ENCODE results near the gene ABCA8.

DNA sequence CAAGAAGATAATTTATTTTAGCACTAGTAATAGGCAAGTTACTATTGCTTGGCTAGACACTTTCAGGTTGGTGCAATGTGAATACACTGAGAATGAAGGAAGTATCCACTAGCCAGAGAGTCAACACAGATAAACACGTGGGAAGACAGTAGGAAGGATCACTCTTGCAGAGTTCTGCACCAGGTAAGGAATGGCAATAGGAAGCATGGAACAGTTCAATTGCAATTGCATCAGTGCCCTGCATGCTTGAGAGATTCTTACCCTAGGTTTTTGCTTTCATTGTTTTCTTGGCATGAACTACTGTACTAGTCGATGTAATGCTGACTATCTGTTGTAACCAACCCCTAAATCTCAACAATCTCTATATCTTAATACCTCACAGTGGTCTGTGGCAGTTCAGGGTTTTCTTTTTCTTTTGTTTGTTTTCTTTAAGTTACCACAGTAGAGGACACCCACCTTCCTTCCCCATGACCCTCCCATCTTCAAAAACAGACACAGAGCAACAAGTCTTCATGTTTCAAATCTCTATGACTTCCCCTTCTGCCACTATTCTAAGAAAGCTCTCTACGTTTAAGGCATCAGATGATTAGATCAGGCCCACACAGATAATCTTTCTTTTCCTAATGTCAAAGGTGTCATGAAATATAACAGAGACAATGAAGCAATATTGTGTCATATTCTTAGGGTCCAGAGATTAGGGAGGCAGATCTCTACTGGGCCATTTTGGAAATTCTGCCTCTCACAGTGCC is 18.1 kb upstream of the ABCA8 start:
- TF ChIP-seq, protein P1, sequence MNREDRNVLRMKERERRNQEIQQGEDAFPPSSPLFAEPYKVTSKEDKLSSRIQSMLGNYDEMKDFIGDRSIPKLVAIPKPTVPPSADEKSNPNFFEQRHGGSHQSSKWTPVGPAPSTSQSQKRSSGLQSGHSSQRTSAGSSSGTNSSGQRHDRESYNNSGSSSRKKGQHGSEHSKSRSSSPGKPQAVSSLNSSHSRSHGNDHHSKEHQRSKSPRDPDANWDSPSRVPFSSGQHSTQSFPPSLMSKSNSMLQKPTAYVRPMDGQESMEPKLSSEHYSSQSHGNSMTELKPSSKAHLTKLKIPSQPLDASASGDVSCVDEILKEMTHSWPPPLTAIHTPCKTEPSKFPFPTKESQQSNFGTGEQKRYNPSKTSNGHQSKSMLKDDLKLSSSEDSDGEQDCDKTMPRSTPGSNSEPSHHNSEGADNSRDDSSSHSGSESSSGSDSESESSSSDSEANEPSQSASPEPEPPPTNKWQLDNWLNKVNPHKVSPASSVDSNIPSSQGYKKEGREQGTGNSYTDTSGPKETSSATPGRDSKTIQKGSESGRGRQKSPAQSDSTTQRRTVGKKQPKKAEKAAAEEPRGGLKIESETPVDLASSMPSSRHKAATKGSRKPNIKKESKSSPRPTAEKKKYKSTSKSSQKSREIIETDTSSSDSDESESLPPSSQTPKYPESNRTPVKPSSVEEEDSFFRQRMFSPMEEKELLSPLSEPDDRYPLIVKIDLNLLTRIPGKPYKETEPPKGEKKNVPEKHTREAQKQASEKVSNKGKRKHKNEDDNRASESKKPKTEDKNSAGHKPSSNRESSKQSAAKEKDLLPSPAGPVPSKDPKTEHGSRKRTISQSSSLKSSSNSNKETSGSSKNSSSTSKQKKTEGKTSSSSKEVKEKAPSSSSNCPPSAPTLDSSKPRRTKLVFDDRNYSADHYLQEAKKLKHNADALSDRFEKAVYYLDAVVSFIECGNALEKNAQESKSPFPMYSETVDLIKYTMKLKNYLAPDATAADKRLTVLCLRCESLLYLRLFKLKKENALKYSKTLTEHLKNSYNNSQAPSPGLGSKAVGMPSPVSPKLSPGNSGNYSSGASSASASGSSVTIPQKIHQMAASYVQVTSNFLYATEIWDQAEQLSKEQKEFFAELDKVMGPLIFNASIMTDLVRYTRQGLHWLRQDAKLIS (CRISPR knock-in tag; IDR thresholded peaks at IDR 0.05; ENCODE audit: borderline replicate concordance), result no peak
- TF ChIP-seq, protein P2, sequence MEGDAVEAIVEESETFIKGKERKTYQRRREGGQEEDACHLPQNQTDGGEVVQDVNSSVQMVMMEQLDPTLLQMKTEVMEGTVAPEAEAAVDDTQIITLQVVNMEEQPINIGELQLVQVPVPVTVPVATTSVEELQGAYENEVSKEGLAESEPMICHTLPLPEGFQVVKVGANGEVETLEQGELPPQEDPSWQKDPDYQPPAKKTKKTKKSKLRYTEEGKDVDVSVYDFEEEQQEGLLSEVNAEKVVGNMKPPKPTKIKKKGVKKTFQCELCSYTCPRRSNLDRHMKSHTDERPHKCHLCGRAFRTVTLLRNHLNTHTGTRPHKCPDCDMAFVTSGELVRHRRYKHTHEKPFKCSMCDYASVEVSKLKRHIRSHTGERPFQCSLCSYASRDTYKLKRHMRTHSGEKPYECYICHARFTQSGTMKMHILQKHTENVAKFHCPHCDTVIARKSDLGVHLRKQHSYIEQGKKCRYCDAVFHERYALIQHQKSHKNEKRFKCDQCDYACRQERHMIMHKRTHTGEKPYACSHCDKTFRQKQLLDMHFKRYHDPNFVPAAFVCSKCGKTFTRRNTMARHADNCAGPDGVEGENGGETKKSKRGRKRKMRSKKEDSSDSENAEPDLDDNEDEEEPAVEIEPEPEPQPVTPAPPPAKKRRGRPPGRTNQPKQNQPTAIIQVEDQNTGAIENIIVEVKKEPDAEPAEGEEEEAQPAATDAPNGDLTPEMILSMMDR (IDR thresholded peaks at IDR 0.05), result no peak
- TF ChIP-seq, protein P3, sequence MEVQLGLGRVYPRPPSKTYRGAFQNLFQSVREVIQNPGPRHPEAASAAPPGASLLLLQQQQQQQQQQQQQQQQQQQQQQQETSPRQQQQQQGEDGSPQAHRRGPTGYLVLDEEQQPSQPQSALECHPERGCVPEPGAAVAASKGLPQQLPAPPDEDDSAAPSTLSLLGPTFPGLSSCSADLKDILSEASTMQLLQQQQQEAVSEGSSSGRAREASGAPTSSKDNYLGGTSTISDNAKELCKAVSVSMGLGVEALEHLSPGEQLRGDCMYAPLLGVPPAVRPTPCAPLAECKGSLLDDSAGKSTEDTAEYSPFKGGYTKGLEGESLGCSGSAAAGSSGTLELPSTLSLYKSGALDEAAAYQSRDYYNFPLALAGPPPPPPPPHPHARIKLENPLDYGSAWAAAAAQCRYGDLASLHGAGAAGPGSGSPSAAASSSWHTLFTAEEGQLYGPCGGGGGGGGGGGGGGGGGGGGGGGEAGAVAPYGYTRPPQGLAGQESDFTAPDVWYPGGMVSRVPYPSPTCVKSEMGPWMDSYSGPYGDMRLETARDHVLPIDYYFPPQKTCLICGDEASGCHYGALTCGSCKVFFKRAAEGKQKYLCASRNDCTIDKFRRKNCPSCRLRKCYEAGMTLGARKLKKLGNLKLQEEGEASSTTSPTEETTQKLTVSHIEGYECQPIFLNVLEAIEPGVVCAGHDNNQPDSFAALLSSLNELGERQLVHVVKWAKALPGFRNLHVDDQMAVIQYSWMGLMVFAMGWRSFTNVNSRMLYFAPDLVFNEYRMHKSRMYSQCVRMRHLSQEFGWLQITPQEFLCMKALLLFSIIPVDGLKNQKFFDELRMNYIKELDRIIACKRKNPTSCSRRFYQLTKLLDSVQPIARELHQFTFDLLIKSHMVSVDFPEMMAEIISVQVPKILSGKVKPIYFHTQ (CRISPR knock-in tag; IDR thresholded peaks at IDR 0.05), result no peak
- TF ChIP-seq, protein P4, sequence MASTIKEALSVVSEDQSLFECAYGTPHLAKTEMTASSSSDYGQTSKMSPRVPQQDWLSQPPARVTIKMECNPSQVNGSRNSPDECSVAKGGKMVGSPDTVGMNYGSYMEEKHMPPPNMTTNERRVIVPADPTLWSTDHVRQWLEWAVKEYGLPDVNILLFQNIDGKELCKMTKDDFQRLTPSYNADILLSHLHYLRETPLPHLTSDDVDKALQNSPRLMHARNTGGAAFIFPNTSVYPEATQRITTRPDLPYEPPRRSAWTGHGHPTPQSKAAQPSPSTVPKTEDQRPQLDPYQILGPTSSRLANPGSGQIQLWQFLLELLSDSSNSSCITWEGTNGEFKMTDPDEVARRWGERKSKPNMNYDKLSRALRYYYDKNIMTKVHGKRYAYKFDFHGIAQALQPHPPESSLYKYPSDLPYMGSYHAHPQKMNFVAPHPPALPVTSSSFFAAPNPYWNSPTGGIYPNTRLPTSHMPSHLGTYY (CRISPR knock-in tag; IDR thresholded peaks at IDR 0.05), result no peak
- TF ChIP-seq, protein P5, sequence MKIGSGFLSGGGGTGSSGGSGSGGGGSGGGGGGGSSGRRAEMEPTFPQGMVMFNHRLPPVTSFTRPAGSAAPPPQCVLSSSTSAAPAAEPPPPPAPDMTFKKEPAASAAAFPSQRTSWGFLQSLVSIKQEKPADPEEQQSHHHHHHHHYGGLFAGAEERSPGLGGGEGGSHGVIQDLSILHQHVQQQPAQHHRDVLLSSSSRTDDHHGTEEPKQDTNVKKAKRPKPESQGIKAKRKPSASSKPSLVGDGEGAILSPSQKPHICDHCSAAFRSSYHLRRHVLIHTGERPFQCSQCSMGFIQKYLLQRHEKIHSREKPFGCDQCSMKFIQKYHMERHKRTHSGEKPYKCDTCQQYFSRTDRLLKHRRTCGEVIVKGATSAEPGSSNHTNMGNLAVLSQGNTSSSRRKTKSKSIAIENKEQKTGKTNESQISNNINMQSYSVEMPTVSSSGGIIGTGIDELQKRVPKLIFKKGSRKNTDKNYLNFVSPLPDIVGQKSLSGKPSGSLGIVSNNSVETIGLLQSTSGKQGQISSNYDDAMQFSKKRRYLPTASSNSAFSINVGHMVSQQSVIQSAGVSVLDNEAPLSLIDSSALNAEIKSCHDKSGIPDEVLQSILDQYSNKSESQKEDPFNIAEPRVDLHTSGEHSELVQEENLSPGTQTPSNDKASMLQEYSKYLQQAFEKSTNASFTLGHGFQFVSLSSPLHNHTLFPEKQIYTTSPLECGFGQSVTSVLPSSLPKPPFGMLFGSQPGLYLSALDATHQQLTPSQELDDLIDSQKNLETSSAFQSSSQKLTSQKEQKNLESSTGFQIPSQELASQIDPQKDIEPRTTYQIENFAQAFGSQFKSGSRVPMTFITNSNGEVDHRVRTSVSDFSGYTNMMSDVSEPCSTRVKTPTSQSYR (CRISPR knock-in tag; IDR thresholded peaks at IDR 0.05), result no peak
- TF ChIP-seq FOXK1 (CRISPR knock-in tag; IDR thresholded peaks at IDR 0.05) (no peak), CBFB (CRISPR knock-in tag; IDR thresholded peaks at IDR 0.05; ENCODE audit: low read depth) (no peak), ESRRA (CRISPR knock-in tag; IDR thresholded peaks at IDR 0.05; ENCODE audit: borderline replicate concordance) (no peak), TEAD4 (CRISPR knock-in tag; IDR thresholded peaks at IDR 0.05) (no peak)
- TF ChIP-seq, protein P6, sequence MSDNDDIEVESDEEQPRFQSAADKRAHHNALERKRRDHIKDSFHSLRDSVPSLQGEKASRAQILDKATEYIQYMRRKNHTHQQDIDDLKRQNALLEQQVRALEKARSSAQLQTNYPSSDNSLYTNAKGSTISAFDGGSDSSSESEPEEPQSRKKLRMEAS (CRISPR knock-in tag; IDR thresholded peaks at IDR 0.05), result no peak
- TF ChIP-seq, protein P7, sequence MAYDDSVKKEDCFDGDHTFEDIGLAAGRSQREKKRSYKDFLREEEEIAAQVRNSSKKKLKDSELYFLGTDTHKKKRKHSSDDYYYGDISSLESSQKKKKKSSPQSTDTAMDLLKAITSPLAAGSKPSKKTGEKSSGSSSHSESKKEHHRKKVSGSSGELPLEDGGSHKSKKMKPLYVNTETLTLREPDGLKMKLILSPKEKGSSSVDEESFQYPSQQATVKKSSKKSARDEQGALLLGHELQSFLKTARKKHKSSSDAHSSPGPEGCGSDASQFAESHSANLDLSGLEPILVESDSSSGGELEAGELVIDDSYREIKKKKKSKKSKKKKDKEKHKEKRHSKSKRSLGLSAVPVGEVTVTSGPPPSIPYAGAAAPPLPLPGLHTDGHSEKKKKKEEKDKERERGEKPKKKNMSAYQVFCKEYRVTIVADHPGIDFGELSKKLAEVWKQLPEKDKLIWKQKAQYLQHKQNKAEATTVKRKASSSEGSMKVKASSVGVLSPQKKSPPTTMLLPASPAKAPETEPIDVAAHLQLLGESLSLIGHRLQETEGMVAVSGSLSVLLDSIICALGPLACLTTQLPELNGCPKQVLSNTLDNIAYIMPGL (CRISPR knock-in tag; IDR thresholded peaks at IDR 0.05), result no peak
- TF ChIP-seq, protein P8, sequence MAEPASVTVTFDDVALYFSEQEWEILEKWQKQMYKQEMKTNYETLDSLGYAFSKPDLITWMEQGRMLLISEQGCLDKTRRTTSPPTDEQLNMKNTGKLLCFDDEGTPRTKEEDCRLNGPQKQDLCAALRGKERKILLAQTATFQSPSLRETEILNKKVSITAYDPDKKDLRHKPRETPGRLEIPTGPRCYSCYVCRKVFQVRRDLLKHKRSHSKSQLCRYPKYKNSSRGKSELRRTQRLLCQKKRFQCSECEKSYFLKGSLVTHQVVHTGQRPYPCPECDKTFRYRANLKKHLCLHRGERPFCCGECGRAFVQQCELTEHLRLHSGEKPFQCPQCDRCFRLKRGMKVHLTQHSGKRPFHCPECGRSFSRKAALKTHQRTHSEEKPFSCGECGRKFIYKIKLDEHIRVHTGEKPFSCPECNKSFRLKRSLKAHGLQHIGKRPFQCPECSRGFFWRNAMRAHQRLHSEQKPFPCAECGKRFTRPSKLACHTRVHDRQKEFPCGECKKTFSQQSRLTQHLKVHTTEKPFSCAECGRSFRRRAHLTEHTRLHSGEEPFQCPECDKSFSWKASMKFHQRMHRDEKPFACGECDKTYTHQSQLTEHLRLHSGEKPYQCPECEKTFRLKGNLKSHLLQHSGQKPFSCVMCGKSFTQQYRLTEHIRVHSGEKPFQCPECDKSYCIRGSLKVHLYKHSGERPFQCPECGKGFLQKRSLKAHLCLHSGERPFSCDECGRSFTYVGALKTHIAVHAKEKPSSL (CRISPR knock-in tag; conservative IDR thresholded peaks at IDR 0.05), result no peak
